Hair follicular keratinocyte (primary cell): Measurements from ENCODE around the gene DCAF16. TPM values are rescaled to one million over a fixed set of nuclear protein-coding genes. Genes with fewer than 3 reads are reported as not detected.

ENCODE experiments used
- total RNA-seq: library from RNA; depleted of rRNA; stranded (reverse); fragments of >200 nt; gene quantifications from 2 replicates; pipeline ENCODE4 v1.2.3, GENCODE V29; 2015

The DCAF16 gene
- total RNA-seq, result 12.5 and 16.1 TPM in 2 replicates

DNA sequence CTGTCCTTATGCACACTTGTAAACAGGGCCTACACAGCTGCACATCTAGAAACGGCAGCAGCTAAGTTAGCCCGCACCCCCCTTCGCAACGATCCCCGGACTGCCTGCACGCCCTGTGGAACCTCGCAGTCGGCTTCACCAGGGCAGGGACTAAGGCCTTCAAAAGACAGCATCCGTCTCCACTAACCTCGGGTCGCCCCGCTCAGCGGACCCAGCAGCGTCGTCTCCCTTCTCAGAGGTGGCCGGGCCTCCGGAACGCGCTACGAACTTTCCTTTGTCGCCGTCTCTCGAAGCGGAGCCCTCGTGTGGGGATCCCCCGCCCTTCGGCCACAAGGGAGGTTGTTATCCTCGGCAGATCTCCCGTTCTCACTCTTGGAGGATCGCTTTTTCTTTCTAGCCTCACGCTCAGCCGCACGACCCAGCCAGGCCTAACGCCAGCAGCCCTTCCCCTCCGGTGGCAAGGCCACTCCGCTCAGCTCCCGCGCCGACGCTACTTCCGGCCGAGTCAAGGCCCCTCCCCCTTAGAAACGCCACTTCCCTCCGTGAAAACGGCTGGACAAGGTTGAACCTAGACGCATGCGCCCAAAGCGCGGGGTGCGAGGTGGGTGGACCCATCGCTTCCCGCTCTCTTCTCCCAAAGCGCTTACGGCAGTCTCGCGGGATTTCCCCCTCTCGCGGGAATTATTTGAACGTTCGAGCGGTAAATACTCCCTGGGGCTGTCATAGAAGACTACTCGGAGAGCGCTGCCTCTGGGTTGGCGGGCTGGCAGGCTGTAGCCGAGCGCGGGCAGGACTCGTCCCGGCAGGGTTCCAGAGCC lies at the start of gene DCAF16, which contains the start of gene NCAPG:
TSS of gene DCAF16 (minus strand) at position 498 of the 818 bp plus-strand sequence. CDS start 6,616 bp downstream, outside the sequence.
TSS of gene NCAPG (plus strand) at position 720 of the 818 bp plus-strand sequence. CDS start 99 bp downstream, outside the sequence.

DNA sequence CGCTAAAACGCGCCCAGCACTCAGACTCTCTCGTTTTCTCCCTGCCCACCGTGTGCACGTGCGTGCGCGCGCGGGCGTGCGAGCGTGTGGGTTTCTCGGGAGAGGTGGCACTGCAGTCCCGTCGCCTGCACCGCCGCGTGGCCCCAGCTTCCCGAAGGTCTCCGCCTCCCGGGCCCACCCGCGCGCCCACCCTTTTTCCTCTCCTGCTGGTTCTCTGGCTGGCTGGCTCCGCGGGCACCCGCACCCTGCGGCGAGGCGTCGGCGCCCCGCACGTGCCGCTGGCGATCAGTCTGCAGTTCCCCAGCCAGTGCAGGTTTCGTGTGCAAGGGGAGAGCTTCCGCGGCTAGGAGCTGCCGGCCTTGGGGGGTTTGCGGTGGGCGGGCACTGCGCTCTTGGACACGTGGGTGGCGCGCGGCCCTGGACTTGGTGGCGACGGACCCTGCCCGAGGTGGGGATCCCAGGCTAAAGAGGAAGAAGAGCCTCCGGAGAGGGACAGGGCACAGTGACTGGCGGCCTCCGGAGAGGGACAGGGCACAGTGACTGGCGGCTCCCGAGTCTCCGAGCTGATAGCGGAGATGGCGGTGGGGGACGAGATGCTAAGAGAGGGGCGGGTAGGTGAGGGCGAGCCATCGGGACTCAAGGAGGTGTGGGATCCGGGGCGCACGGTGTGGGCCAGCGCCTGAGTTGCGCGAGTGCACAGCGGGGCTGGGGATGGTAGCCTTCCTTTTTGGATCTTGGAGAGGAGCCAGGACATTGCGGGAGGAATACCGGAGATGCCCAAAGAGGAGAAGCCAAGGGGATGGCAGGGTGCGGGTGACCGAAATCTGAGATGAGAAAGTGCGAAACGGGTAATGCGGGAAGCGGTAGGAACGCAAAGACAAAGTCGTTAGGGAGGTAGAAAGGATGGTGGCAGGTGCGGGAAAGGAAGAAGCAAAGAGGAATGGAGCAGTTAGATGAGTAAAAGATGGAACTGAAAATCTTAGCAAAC lies 29.0 kb downstream of the DCAF16 start, which contains the start of gene FAM184B:
TSS of gene FAM184B (minus strand) at position 322 of the 988 bp plus-strand sequence. CDS start 322 bp downstream, outside the sequence.

Other genes starting within 250 kb of the DCAF16 start
- gene LAP3, start 233.6 kb downstream of the DCAF16 start, total RNA-seq, result 62.6 and 72.5 TPM in 2 replicates
- gene MED28, start 196.1 kb downstream of the DCAF16 start, total RNA-seq, result 5.2 and 9.4 TPM in 2 replicates
- gene FAM184B, start 29.1 kb downstream of the DCAF16 start, total RNA-seq, result under 0.01 TPM in 1 of 2 replicates, not detected in the other
- gene NCAPG, start 222 bp upstream of the DCAF16 start, total RNA-seq, result 8.2 and 45.3 TPM in 2 replicates
- gene LCORL, start 211.0 kb upstream of the DCAF16 start, total RNA-seq, result 11.1 and 14.4 TPM in 2 replicates